SIG-M5 treated with dmso at 0.1 percent for 504 hours (cell line): Measurements from ENCODE around the gene CHST8.
A peak's percentile ranks its signal among the peaks of the same experiment; 100 is the strongest.

ENCODE experiments used
- DNase-seq: peaks from one replicate; lab custom pipeline; 2025; ENCODE audit not compliant: unreplicated experiment; lab: John Stamatoyannopoulos, UW

Gene CHST8

DNA sequence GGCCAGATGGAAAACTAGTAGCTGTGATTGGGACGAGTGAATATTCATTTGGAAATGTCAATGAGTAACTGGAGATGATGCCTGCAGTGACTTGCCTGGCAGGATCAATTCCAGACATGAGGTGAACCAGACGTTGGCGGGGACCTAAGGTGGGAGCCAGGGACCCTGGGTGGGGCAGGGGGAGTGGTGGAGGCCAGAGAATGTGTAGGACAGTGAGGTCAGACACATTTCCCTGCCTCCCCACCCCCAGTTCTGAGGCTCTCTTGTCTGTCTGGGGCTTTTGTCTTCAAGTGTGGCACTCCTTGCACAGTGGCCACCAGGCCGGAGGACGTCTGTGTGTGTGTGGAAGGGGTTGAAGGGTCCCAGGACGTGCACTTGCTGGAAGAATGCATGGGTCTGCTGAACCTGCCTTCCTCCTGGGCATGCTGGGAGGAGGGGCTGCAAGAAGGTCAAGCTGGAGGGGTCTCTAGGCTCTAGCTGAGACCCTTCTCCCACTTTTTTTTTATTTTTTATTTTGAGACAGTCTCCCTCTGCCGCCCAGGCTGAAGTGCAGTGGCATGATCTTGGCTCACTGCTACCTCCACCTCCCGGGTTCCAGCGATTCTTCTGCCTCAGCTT is 51.6 kb downstream of the CHST8 start:
- DNase-seq, result no peak

DNA sequence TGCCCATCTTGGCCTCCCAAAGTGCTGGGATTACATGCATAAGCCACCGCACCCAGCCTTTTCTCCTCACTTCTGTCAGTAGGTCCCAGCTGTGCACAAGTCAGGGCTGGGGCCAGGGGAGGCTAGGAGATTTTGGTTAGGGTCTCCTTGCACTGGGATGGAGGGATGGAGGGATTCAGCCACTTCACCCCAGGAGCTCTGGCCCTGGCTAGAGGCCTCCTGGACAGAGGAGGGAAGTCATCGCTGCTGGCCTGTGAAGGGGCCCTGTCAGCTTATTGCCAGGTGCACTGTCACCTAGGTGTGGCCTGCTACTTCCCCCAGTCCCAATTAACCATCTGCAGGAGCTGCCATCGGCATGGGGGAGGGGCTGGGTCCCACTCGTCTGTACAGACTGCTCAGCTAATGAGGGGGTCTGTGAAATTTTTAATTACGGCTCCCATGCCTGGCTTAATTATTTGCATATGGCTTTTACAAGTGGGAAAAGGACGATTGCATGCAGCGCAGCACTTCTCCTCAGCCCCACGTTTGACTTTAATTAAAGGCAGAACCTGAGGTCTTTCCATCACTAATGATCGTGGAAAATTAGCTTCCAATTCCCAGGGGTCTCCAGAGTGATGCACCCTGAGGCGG is 52.4 kb downstream of the CHST8 start:
- no peak for DNase-seq

DNA sequence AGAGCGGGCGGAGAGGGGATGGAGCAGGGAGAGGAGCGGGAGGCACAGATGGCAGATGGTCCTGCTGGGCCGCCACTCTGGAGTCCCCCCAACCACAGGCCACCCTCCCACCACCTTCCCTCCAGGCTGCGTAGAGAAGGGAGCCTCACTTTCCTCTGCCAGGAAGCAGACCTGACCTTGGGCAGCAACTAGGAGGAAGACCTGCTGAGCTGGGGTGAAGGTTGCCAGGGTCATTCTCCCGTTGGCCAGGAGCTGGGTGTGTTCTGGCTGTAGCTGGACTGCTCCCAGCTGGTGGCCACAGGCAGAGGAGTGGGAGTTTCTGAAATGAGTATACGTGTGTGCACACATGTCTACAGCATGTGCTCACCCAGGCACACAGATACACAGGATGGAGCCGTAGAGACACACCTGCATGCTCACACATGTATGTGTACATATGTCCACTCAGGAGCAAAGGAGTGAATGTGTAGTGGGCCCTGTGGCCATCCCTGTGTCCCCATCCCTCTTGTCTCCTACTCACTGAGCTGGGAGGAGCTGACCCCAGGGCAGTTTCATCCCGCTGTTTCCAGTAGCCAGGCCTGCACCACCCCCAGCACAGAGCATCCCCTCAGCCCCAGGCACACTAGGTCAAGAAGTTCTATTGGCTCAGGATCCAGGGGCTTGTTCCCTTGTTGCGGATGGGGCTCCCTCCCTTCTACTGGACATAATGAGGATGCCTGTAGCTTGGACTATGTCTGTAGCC is 53.0 kb downstream of the CHST8 start:
- no peak for DNase-seq

DNA sequence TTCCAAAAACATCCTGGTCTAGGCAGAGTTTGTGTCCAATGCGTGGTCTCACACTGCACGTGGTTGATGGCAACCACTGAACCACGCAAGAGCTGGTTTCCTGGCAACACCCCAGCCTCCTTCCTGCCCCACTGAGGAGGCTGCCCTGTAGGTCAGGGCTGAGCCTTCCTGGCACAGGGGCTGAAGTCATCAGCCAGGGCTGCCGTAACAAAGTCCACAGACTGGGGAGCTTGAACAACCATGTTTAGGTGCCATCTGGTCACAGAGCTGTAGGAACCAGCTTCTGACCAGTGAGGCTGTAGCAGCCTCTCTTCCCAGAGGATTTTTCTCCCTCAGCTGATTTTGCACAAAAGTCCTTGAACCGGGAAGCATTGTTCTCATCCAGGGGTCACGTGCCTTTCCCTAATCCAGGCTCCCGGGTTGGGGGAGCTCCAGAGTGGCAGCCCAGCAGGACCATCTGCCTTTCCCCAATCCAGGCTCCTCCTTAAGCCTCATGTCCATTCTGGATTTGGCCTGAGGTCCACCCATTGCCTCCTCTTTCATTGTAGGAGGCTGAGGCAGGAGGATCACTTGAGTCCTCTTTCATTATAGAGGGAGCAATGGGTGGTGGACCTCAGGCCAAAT is 53.9 kb downstream of the CHST8 start:
- DNase-seq, result no peak

DNA sequence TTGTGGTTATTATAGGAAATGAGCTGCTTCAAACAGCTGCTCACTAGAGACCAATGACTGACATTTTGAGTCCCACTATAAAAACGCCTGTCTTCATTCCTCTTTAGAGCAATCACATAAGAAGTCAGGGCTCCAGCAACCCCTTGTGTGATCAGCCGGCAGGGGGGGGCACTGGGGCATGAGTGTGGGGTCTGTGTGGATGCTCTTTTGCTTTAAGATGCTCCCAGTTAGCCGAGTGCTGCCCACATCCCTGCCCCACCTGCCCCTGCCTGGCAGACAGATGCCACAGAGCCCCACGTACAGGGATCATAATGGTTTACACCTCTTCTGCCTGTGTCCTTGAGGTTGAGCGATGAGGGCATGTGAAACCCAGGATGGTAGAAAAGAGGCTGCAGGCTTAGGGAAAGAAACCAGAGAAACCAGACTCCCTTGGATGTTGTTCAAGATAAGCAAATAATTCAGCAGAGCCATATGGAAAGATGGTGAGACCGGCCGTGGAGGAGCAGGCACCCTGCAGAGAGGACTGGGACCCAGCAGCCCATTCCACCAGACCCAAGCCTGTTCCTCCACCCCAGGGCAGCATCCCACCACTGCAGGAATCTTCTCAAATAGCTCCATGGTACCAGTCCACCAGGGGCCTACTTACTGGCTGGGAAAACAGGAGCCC is 55.4 kb downstream of the CHST8 start:
- no peak for DNase-seq

DNA sequence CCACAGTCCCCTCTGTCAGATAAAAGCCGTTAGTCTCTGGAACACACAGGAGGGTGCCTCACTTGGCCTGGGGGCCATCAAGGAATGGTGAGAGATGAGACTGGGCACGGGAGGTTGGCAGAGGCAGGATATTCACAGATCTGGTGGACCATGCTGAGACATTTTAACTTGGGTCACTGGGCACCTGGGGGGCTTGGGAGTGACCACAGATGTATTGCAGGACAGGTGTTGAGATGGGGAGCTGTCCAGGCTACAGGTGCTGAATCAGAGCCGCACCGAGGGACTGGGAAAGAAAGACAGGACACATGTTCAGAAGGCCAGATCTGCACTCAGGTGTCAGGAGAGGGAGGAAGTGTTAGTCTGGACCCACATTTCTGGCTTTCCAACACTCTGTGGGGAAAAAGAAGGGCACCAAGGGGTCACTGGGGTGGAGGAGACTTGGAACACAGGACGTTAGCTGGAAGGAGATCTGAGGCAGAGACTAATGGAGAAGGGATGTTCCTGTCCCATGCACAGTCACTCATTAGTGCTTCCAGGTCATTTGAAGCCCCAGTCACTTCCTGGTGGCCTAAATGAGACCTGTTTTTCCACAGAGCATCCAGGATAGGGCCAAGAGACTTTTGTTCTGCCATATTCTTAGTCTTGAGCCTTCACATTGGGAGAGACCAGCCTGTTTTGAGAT is 56.1 kb downstream of the CHST8 start:
- DNase-seq, result no peak

DNA sequence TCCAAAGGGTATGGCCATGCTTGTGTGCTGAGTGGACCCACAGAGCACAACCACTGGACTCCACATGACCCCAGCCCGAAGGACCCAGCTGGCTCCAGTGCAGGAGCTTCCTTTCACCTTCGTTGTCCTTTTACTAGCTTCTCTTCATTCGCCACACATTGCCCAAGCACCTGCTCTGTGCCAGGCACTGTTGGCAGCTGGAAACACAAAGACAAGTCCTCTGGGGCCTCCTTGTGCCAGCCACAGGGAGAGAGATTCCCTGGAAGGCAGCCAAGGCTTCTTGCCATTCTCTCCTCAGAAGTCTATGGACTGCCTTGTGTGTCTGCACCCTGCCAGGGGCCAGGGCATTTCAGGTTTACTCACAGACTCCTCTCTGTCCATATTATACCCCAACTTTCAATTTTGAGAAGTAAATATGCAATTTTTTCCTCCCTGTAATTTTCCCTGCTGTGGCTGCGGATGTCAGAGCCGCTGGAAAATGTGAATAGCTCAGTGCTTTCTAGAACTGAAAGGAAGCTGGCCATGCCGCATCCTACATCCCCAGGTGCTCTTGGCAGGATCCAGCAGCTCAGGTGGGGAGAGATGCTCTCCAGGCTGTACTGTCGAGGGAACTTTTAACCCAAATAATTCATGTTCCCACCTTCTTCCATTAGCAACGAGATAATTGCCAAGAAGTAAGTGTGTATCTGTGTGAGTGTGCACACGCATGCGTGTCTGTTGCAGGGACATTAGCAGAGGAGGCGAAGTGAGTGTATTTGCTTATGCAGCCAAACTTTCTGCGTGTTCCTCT is 57.2 kb downstream of the CHST8 start:
- no peak for DNase-seq

DNA sequence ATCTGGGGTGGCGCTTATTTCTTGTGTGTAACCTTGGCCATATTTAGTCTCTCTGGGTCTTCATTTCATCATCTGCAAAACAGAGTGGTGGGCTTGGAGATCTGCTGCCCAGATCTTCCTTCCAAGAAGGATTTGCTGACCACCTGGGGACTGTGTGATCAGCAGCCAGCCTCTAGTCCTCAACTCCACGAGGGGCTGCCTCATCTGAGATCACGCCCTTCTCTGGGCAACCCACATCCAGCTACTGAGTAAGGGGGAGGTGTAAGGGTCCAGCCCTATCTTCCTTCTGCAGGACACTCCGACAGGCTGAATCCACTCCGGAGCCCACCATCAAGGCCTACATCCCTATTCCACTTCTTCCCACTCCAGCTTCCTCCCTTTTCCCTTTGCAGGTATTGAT is 57.9 kb downstream of the CHST8 start:
- no peak for DNase-seq

DNA sequence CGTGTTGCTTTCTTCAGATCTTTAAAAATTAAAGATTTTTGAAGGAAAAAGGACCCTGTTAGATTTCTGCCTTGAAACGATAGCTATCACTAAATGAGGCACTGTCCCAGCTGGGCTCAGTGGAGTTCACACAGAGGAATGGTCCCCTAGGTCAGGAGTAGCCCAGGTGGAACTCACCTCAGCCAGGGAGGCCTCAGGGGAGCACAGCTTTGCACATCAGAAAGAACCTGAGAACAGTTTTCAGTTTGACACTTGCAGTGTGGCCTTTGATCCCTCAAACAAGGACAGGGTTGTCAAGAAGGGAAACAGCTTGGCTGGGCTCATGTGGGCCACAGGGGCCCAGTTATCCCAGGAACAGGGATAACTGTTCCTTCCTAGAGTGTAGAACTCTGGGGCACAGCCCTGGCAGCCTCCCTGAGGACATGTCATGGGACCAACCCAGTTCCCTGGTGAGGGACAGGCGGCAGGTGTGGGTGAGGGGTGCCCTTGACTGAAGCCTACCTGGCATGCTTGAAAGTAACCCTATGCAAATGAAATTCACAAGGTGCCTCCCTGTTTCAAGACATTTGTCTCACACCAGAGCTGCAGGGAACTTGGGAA is 59.4 kb downstream of the CHST8 start:
- DNase-seq, result no peak

DNA sequence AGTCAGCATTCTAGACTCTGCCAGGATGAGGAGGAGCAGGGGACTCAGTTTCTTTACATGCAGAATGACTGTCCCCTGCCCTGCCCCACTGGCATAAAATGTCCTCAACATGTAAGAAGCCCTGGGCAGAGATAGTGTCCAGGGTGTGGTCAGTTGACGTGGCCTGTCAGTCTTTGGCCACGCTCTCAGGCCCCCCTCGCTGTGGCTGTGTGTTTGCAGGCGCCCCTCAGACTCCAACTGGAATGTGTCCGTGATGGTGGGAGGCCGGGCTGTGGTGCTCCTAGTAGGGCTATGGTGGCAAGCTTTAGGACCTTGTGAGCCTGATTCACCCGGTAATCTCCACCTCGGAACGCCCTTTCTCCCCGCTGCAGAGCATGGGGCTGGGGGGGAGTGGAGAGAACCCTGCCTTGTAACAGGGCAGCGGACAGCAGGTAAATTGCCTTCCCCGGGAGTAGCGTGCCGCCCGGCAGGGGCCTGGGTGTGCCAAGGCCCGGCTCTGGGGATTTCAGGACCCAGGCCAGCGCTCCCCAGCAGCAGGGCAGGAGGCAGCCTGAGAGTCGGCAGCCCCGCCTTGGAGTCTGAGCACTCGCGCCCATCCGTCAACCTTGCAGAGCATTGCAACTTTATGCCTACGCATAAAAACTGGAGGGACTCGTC is 62.3 kb downstream of the CHST8 start:
- peak; percentile 11 for DNase-seq

DNA sequence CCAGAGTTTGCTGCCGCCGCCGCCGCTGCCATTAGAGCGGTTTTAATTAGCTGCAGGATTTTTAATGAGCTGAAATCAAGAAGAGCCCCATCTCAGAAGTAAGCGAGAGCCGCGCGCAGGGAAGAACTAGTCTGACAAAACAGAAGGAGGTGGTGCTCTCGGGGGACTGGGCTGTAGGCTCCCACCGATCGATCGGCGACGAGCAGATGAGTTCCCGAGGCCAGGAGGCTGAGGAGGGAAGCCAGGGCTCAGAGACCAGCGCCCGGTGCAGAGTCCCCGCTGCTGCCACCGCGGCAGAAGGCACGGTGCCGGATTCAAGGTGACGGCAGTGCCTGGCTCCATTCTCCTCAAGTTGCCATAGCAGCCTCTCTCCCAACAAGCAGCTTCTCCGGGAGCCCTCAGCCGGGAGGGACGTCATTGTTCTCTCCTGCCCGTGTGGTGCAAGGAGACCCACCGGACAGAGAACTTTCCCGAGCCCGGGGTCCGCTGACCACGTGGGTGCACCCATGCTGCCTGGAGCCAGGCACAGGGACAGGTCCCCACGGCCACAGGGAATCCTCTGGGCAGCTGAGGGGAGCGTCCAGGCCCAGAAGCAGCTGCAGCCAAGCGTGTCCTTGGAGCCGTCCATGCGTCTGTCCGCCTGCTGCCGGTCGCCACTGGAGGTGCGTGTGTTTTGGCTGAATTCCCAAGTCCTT is 62.9 kb downstream of the CHST8 start:
- DNase-seq, result no peak

DNA sequence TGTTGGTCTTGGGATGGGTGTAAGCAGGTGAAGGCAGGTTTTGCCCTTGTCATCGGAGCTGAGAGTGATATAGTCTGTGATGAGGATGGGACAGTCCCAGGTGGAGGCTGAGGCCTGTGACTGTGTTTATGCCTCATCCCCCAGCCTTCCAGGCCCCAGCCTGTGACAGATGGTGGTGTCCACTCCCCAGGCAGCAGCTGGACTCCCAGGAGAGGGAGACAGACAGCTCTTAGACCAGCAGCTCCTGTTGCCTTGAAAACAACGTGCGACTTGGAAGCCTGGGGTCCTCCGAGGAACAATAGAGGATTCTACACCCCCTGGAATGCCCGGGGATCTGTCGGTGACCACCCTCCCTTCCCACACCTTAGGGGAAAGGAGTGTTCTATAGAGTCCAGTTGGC is 63.8 kb downstream of the CHST8 start:
- no peak for DNase-seq

DNA sequence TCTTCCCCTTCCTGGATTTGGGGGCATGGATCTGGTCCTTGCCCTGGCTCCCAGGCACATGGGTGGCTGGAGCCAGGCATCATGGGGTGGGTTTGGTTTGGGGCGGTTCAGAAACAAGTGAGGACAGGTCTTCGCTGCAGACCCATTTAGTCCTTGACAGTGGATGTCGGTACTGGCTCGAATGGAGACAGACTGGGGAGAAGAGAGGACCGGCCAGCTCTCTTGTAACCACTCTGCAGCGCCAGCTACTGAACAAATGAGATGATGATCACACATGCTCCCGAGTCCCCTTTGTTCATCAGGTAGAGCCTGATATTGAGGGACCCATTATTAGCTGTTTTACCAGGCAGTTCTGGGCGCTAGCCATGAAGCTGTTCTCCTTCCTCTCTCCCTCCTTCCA is 64.5 kb downstream of the CHST8 start:
- DNase-seq, result no peak

DNA sequence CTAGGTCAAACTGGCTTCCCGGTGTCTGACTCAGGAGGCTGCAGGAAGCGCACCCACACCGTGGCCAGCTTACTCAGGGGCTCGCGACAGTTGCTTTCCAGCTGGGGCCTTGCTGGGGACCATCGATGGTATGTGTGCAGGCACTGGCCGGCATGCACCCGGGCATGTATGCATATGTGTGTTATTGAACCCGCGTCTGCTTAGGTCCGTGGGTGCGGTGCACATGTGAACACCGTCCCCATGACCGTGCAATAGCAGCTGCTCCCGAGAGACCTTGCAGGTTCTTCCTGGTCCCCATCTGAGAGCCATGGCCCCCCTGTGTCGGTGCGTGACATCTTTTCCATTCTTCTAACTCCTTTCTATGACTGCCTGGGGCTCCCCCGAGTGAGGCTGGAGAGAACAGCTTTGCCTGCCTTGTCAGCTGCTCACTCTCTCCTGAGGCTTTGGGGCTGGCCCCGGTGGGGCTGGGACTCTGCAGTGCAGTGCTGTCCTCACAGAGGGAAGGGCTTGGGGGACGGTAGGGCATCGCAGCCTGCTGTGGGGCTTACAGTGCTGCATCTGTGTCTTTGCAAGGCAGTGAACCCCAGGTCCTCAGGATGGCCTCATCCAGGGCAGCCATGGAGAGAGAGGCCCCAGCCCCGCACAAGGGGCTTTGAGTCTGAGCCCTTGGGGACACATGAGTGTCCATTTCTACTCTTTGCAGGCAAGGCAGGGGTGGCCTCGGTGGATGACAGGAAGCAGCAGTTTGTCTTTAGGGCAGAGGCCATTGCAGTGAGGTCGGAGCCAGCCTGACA is 65.1 kb downstream of the CHST8 start:
- DNase-seq, result no peak

DNA sequence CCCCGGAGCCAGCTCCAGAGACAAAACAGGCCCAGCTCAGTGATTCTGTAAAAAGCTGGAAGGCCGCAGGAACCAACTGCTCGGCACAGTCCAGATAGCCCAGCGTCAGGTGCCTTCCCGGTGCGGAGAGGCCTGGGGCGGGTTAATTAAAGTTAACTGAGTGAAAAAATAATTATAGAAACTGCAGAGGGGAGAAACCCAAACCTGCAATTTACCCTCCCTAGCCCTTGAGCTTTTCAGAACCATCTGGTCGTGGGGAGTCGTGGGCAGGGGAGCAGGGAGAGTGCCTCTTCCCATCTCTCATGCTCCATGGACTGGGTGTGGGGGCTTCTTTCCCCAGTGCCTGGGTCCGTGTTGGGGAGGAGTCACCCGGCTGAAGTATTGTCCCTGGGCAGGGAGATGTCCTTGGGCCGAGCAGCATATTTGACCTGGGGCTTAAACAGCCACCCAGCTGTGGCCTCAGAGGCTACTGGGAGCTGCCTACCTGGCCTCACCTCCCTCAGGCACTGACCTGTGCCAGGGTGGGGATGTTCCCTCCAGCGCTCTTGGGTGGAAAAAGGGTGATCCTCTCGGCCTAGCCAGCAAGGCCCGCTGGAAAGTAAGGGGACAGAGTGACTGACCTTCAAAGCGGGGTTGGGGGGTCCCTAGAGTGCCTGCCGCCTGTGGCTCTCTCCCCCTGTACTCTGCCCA is 65.9 kb downstream of the CHST8 start:
- no peak for DNase-seq

DNA sequence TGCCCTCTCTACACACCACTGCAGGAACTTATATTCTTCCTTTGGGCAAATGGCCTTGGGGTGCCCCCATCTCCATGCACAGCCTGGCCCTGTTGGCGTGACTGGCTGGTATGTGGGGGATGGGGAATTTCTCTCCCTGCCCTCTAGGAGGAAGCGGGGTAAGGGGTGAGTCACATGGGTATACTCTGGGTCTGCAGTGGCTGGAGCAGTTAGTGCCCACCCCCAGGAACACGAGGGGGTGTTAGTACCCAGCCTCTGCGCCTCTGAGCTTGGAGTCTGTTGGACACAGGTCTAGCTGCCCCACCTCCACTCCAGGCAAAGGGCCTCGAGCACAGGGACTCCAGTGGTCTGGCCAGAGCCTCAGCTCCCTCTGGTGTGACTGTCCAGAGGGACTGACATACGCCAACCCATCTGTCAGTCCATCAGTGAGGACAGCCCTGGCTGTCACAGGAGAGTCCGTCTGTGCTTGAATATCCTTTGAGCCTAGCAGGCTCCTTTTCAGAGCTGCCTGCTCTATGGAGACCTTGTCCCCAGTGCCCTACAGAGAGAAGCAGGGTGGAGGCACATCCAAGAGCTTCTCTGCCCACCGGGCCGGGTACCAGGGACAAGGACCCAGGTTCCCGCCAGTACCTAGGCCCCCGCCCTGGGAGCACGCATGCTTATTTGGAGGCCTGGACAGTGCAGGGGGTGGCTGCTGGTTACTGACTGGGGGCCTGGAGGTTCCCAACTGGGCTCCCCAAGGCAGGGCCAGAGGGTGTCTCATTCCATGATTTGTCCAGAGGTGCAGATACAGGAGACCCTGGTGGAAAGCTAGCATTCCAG is 66.6 kb downstream of the CHST8 start:
- DNase-seq, result no peak
